GM23338 (cell line): ENCODE measurements around the gene ACOX2. TPM values are rescaled to one million over a fixed set of nuclear protein-coding genes. Genes with fewer than 3 reads are reported as not detected.

Experiments used
- ATAC-seq: fragments of 200-7000 bp; cut with Tn5 transposase; 3 replicates; pipeline ENCODE4 v1.9.1; 2020
- DNase-seq: peaks from one replicate; pipeline ENCODE4 v3.0.0-alpha.2; 2015; ENCODE audit warnings: low spot score
- H2AFZ ChIP-seq: fragments of 200-600 bp; sonication (generic); 2 replicates; pipeline ENCODE4 v1.8.0; 2016; ENCODE audit warnings: antibody characterized with exemption, mild to moderate bottlenecking, moderate library complexity
- H3F3A ChIP-seq: fragments of 200-600 bp; sonication (generic); replicated peaks from 2 replicates; pipeline ENCODE4 v1.8.0; 2017; ENCODE audit warnings: antibody characterized with exemption, mixed run types, low read depth
- H3K27ac ChIP-seq: fragments of 200-600 bp; sonication (generic); 2 replicates; pipeline ENCODE4 v1.6.1; 2016; ENCODE audit warnings: low read depth
- H3K27me3 ChIP-seq: fragments of 200-600 bp; sonication (generic); 2 replicates; pipeline ENCODE4 v1.8.0; 2016; ENCODE audit warnings: mild to moderate bottlenecking, mixed run types, moderate library complexity; ENCODE audit not compliant: insufficient read depth
- H3K36me3 ChIP-seq: fragments of 200-600 bp; sonication (generic); 2 replicates; pipeline ENCODE4 v1.8.0; 2016; ENCODE audit warnings: mild to moderate bottlenecking; ENCODE audit not compliant: insufficient read depth
- H3K4me1 ChIP-seq: fragments of 200-600 bp; sonication (generic); 2 replicates; pipeline ENCODE4 v1.8.0; 2016; ENCODE audit warnings: mild to moderate bottlenecking, moderate library complexity; ENCODE audit not compliant: insufficient read depth
- H3K4me2 ChIP-seq: fragments of 200-600 bp; sonication (generic); 2 replicates; pipeline ENCODE4 v1.7.1; 2017; ENCODE audit warnings: mixed run types
- H3K4me3 ChIP-seq: fragments of 200-600 bp; sonication (generic); 2 replicates; pipeline ENCODE4 v1.6.1; 2016; ENCODE audit warnings: mixed run types
- H3K79me2 ChIP-seq: fragments of 200-600 bp; sonication (generic); replicated peaks from 2 replicates; pipeline ENCODE4 v1.8.0; 2017; ENCODE audit warnings: mild to moderate bottlenecking; ENCODE audit not compliant: insufficient read depth
- H3K9me2 ChIP-seq: fragments of 200-600 bp; sonication (generic); 2 replicates; pipeline ENCODE4 v1.8.0; 2017; ENCODE audit not compliant: insufficient read depth
- H4K20me1 ChIP-seq: fragments of 200-600 bp; sonication (generic); replicated peaks from 2 replicates; pipeline ENCODE4 v1.8.0; 2017; ENCODE audit warnings: mild to moderate bottlenecking; ENCODE audit not compliant: insufficient read depth
- H3K27ac Mint-ChIP-seq: 2 replicates; pipeline ENCODE4 v1.8.0; 2020; ENCODE audit warnings: inconsistent platforms, mild to moderate bottlenecking, moderate library complexity, mixed read lengths
- H3K27me3 Mint-ChIP-seq: 3 replicates; pipeline ENCODE4 v1.8.0; 2022; ENCODE audit warnings: low read depth, mild to moderate bottlenecking, moderate library complexity, mixed read lengths, inconsistent platforms; ENCODE audit not compliant: insufficient read depth, poor library complexity
- H3K36me3 Mint-ChIP-seq: 3 replicates; pipeline ENCODE4 v1.8.0; 2021; ENCODE audit warnings: low read depth, mild to moderate bottlenecking, inconsistent platforms, moderate library complexity, mixed read lengths
- H3K4me1 Mint-ChIP-seq: 3 replicates; pipeline ENCODE4 v1.8.0; 2020; ENCODE audit warnings: mild to moderate bottlenecking, inconsistent platforms, mixed read lengths
- H3K4me3 Mint-ChIP-seq: 3 replicates; pipeline ENCODE4 v1.8.0; 2021; ENCODE audit warnings: moderate library complexity, mild to moderate bottlenecking, inconsistent platforms, mixed read lengths
- H3K9me3 Mint-ChIP-seq: 3 replicates; pipeline ENCODE4 v1.8.0; 2020; ENCODE audit warnings: moderate library complexity, mild to moderate bottlenecking, inconsistent platforms, mixed read lengths
- EZH2 ChIP-seq: fragments of 200-600 bp; sonication (generic); IDR thresholded peaks from one replicate; pipeline ENCODE4 v1.8.0; 2017; ENCODE audit warnings: antibody characterized with exemption, mild to moderate bottlenecking, low read depth; ENCODE audit not compliant: unreplicated experiment
- polyA plus RNA-seq: library from polyadenylated mRNA; unstranded; fragments of >200 nt; fragmentation: Nextera tagmentation; extraction: Ambion mirVana; gene quantifications from 2 replicates; pipeline ENCODE4 v1.2.1, GENCODE V29; 2016
- total RNA-seq: library from RNA; depleted of rRNA; stranded (reverse); fragments of >200 nt; shearing (Covaris generic); gene quantifications from 2 replicates; pipeline ENCODE4 v1.2.3, GENCODE V29; 2014
- TF ChIP-seq, protein P1 (sequence below), 2 experiments: fragments of 200-600 bp in 1 of 2; sonication (generic) in 1 of 2; conservative IDR thresholded peaks; 2 replicates each; pipeline versions ENCODE4 v1.5.1 to v1.6.1; 2016 to 2017; ENCODE audit warnings: antibody characterized with exemption in 2 of 2, low read depth in 2 of 2, mild to moderate bottlenecking in 2 of 2, moderate library complexity in 1 of 2
- TF ChIP-seq, protein P2 (sequence below): fragments of 250-450 bp; sonication (Bioruptor Pico); IDR thresholded peaks from 2 replicates; pipeline ENCODE4 v1.5.0; 2020; ENCODE audit warnings: mild to moderate bottlenecking, moderate library complexity
- TF ChIP-seq, protein P3 (sequence below): IDR thresholded peaks from one replicate; pipeline ENCODE4 v1.6.1; 2018; ENCODE audit warnings: antibody characterized with exemption; ENCODE audit not compliant: unreplicated experiment

The ACOX2 gene
- total and polyA plus RNA-seq, 2 experiments from 2014 or later, result 1.1 to 1.9 TPM

DNA sequence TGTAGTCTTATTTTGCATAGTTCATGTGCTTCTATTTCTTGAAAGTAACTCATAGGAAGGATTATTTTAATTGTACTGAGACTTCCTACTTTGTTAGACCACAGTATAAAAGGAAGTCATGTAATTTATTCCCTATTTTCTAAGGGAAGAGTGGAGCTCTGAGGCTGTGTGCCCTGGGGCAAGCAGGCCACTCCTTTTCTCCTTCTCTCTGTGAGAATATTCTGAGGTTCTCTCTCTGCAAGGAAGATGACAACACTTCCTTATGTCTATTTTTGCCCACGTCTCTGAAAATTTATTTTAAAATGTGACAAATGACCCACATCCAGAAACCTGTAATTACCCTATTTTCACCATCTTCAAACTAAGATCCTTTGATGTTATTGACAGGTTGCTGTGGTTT, 34.1 kb downstream of the ACOX2 start (continued):
- TF ChIP-seq, protein P1, sequence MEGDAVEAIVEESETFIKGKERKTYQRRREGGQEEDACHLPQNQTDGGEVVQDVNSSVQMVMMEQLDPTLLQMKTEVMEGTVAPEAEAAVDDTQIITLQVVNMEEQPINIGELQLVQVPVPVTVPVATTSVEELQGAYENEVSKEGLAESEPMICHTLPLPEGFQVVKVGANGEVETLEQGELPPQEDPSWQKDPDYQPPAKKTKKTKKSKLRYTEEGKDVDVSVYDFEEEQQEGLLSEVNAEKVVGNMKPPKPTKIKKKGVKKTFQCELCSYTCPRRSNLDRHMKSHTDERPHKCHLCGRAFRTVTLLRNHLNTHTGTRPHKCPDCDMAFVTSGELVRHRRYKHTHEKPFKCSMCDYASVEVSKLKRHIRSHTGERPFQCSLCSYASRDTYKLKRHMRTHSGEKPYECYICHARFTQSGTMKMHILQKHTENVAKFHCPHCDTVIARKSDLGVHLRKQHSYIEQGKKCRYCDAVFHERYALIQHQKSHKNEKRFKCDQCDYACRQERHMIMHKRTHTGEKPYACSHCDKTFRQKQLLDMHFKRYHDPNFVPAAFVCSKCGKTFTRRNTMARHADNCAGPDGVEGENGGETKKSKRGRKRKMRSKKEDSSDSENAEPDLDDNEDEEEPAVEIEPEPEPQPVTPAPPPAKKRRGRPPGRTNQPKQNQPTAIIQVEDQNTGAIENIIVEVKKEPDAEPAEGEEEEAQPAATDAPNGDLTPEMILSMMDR (conservative IDR thresholded peaks at IDR 0.05; ENCODE audit: low read depth in 2 of 2), result no peak
- TF ChIP-seq EZH2, result no peak

DNA sequence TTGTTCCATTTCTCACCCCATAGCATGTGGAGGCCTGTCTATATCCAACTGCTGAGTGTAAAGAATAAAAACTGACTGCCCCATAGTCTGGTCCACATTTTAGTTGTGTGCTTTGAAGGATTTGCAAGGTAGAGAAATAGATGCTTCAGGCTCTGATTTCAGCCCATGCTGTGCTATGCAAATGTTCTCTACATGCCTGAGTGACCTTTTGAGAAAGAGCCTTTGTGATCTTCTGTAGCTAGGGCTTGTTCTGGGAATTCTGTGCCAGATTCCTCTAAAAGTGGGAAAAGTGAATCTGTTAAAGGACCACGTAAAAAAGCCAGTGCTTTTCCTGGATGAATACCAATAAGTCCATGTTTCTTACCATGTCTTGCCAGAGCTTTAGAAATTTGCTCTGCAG, 39.9 kb downstream of the ACOX2 start:
- Mint-ChIP-seq H3K36me3 (peaks cover 26% of the 10 kb centered on the region), H3K9me3 (no peaks in the 10 kb centered on the region; the same call in 2 of the 3 replicates), H3K27ac (peak overlapping the region; percentile 79), H3K27me3 (peaks cover 2% of the 10 kb centered on the region), H3K4me1 (peaks cover 58% of the 10 kb centered on the region), H3K4me3 (peak overlapping the region; percentile 52)
- peak overlapping the region; percentile 82 for H3K27ac ChIP-seq
- no peaks in the 10 kb centered on the region for H3K9me2 ChIP-seq
- peak; percentile 90 for ATAC-seq
- peaks cover 97% of the 10 kb centered on the region for H3K79me2 ChIP-seq
- peaks cover 12% of the 10 kb centered on the region; the same call in 1 of the 2 replicates for H4K20me1 ChIP-seq
- H2AFZ ChIP-seq, result no peak overlapping the region
- H3K36me3 ChIP-seq, result no peaks in the 10 kb centered on the region
- peak; percentile 81 for DNase-seq
- TF ChIP-seq, protein P2, sequence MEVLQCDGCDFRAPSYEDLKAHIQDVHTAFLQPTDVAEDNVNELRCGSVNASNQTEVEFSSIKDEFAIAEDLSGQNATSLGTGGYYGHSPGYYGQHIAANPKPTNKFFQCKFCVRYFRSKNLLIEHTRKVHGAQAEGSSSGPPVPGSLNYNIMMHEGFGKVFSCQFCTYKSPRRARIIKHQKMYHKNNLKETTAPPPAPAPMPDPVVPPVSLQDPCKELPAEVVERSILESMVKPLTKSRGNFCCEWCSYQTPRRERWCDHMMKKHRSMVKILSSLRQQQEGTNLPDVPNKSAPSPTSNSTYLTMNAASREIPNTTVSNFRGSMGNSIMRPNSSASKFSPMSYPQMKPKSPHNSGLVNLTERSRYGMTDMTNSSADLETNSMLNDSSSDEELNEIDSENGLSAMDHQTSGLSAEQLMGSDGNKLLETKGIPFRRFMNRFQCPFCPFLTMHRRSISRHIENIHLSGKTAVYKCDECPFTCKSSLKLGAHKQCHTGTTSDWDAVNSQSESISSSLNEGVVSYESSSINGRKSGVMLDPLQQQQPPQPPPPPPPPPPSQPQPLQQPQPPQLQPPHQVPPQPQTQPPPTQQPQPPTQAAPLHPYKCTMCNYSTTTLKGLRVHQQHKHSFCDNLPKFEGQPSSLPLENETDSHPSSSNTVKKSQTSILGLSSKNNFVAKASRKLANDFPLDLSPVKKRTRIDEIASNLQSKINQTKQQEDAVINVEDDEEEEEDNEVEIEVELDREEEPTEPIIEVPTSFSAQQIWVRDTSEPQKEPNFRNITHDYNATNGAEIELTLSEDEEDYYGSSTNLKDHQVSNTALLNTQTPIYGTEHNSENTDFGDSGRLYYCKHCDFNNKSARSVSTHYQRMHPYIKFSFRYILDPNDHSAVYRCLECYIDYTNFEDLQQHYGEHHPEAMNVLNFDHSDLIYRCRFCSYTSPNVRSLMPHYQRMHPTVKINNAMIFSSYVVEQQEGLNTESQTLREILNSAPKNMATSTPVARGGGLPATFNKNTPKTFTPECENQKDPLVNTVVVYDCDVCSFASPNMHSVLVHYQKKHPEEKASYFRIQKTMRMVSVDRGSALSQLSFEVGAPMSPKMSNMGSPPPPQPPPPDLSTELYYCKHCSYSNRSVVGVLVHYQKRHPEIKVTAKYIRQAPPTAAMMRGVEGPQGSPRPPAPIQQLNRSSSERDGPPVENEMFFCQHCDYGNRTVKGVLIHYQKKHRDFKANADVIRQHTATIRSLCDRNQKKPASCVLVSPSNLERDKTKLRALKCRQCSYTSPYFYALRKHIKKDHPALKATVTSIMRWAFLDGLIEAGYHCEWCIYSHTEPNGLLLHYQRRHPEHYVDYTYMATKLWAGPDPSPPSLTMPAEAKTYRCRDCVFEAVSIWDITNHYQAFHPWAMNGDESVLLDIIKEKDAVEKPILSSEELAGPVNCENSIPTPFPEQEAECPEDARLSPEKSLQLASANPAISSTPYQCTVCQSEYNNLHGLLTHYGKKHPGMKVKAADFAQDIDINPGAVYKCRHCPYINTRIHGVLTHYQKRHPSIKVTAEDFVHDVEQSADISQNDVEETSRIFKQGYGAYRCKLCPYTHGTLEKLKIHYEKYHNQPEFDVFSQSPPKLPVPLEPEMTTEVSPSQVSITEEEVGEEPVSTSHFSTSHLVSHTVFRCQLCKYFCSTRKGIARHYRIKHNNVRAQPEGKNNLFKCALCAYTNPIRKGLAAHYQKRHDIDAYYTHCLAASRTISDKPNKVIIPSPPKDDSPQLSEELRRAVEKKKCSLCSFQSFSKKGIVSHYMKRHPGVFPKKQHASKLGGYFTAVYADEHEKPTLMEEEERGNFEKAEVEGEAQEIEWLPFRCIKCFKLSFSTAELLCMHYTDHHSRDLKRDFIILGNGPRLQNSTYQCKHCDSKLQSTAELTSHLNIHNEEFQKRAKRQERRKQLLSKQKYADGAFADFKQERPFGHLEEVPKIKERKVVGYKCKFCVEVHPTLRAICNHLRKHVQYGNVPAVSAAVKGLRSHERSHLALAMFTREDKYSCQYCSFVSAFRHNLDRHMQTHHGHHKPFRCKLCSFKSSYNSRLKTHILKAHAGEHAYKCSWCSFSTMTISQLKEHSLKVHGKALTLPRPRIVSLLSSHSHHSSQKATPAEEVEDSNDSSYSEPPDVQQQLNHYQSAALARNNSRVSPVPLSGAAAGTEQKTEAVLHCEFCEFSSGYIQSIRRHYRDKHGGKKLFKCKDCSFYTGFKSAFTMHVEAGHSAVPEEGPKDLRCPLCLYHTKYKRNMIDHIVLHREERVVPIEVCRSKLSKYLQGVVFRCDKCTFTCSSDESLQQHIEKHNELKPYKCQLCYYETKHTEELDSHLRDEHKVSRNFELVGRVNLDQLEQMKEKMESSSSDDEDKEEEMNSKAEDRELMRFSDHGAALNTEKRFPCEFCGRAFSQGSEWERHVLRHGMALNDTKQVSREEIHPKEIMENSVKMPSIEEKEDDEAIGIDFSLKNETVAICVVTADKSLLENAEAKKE, result peak; percentile 63; the same call in 1 of the 2 replicates
- TF ChIP-seq, protein P3, sequence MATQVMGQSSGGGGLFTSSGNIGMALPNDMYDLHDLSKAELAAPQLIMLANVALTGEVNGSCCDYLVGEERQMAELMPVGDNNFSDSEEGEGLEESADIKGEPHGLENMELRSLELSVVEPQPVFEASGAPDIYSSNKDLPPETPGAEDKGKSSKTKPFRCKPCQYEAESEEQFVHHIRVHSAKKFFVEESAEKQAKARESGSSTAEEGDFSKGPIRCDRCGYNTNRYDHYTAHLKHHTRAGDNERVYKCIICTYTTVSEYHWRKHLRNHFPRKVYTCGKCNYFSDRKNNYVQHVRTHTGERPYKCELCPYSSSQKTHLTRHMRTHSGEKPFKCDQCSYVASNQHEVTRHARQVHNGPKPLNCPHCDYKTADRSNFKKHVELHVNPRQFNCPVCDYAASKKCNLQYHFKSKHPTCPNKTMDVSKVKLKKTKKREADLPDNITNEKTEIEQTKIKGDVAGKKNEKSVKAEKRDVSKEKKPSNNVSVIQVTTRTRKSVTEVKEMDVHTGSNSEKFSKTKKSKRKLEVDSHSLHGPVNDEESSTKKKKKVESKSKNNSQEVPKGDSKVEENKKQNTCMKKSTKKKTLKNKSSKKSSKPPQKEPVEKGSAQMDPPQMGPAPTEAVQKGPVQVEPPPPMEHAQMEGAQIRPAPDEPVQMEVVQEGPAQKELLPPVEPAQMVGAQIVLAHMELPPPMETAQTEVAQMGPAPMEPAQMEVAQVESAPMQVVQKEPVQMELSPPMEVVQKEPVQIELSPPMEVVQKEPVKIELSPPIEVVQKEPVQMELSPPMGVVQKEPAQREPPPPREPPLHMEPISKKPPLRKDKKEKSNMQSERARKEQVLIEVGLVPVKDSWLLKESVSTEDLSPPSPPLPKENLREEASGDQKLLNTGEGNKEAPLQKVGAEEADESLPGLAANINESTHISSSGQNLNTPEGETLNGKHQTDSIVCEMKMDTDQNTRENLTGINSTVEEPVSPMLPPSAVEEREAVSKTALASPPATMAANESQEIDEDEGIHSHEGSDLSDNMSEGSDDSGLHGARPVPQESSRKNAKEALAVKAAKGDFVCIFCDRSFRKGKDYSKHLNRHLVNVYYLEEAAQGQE, result no peak
- peaks cover 49% of the 10 kb centered on the region for H3K4me1 ChIP-seq
- H3K4me2 ChIP-seq, result peak overlapping the region; percentile 68
- peak overlapping the region; percentile 31 for H3K4me3 ChIP-seq
- H3F3A ChIP-seq, result no peaks in the 10 kb centered on the region
- H3K27me3 ChIP-seq, result no peaks in the 10 kb centered on the region
